ENCODE data around the gene LRCH2.
"Not testable (repeated sequence)": the region's sequence is repeated elsewhere in the genome, so short reads cannot be mapped to it uniquely, and the experiment has no call there.

Gene LRCH2

GRCh38 chrX:115214151-115214550, 19.7 kb downstream of the LRCH2 start:
- Histone ChIP-seq H3K27me3 (ENCODE audit: control insufficient read depth in 2 of 2, insufficient read depth in 2 of 2, low read length in 2 of 2) (peaks cover 0 to 3% of the 10 kb centered on the region in 2 donors), H3K4me1 (ENCODE audit: control insufficient read depth in 2 of 2, insufficient read depth in 2 of 2, low read length in 2 of 2) (no peaks in the 10 kb centered on the region)

GRCh38 chrX:115209547-115209946, 24.3 kb downstream of the LRCH2 start:
- H3K27me3 ChIP-seq (ENCODE audit: control insufficient read depth in 2 of 2, insufficient read depth in 2 of 2, low read length in 2 of 2); H3K9me3 ChIP-seq (ENCODE audit: control insufficient read depth in 2 of 2, low read length in 2 of 2); H3K9ac ChIP-seq (ENCODE audit: low read depth in 1 of 2, low read length in 2 of 2); H3K36me3 ChIP-seq (ENCODE audit: control insufficient read depth in 2 of 2, insufficient read depth in 2 of 2, low read length in 2 of 2); H3K4me1 ChIP-seq (ENCODE audit: control insufficient read depth in 2 of 2, insufficient read depth in 2 of 2, low read length in 2 of 2); H3K4me3 ChIP-seq (ENCODE audit: low read length in 2 of 2); H3K27ac ChIP-seq (ENCODE audit: low read depth in 2 of 2, low read length in 2 of 2): not testable (repeated sequence)

More at GRCh38 chrX:115214151-115214550, 19.7 kb downstream of the LRCH2 start:
- H3K9ac ChIP-seq (ENCODE audit: low read depth in 1 of 2, low read length in 2 of 2), result no peak overlapping the region
- no peaks in the 10 kb centered on the region for H3K9me3 ChIP-seq (ENCODE audit: control insufficient read depth in 2 of 2, low read length in 2 of 2)
- no peaks in the 10 kb centered on the region for H3K36me3 ChIP-seq (ENCODE audit: control insufficient read depth in 2 of 2, insufficient read depth in 2 of 2, low read length in 2 of 2)
- H3K27ac ChIP-seq (ENCODE audit: low read depth in 2 of 2, low read length in 2 of 2), result no peak overlapping the region
- H3K4me3 ChIP-seq (ENCODE audit: low read length in 2 of 2), result no peak overlapping the region

- Histone ChIP-seq H3K27me3 (ENCODE audit: control insufficient read depth in 2 of 2, insufficient read depth in 2 of 2, low read length in 2 of 2) (no peaks in the 10 kb centered on the region), H3K27ac (ENCODE audit: low read depth in 2 of 2, low read length in 2 of 2) (no peak overlapping the region), H3K9me3 (ENCODE audit: control insufficient read depth in 2 of 2, low read length in 2 of 2) (no peaks in the 10 kb centered on the region), H3K36me3 (ENCODE audit: control insufficient read depth in 2 of 2, insufficient read depth in 2 of 2, low read length in 2 of 2) (no peaks in the 10 kb centered on the region), H3K4me1 (ENCODE audit: control insufficient read depth in 2 of 2, insufficient read depth in 2 of 2, low read length in 2 of 2) (no peaks in the 10 kb centered on the region), H3K9ac (ENCODE audit: low read depth in 1 of 2, low read length in 2 of 2) (no peak overlapping the region), H3K4me3 (ENCODE audit: low read length in 2 of 2) (no peak overlapping the region)
These were observed 29.9 kb downstream of the LRCH2 start for GRCh38 chrX:115204040-115204439.

- no peak overlapping the region for H3K27ac ChIP-seq (ENCODE audit: low read depth in 2 of 2, low read length in 2 of 2)
- no peak overlapping the region for H3K4me3 ChIP-seq (ENCODE audit: low read length in 2 of 2)
- H3K36me3 ChIP-seq (ENCODE audit: control insufficient read depth in 2 of 2, insufficient read depth in 2 of 2, low read length in 2 of 2), result no peaks in the 10 kb centered on the region
- H3K4me1 ChIP-seq (ENCODE audit: control insufficient read depth in 2 of 2, insufficient read depth in 2 of 2, low read length in 2 of 2), result no peaks in the 10 kb centered on the region
- no peaks in the 10 kb centered on the region for H3K27me3 ChIP-seq (ENCODE audit: control insufficient read depth in 2 of 2, insufficient read depth in 2 of 2, low read length in 2 of 2)
- H3K9ac ChIP-seq (ENCODE audit: low read depth in 1 of 2, low read length in 2 of 2), result no peak overlapping the region
- H3K9me3 ChIP-seq (ENCODE audit: control insufficient read depth in 2 of 2, low read length in 2 of 2), result no peaks in the 10 kb centered on the region
These were observed 41.6 kb downstream of the LRCH2 start for GRCh38 chrX:115192244-115192700.

GRCh38 chrX:115191490-115192243, 42.2 kb downstream of the LRCH2 start:
- Histone ChIP-seq H3K27ac (ENCODE audit: low read depth in 2 of 2, low read length in 2 of 2) (no peak overlapping the region), H3K4me1 (ENCODE audit: control insufficient read depth in 2 of 2, insufficient read depth in 2 of 2, low read length in 2 of 2) (no peaks in the 10 kb centered on the region), H3K9ac (ENCODE audit: low read depth in 1 of 2, low read length in 2 of 2) (no peak overlapping the region), H3K9me3 (ENCODE audit: control insufficient read depth in 2 of 2, low read length in 2 of 2) (no peaks in the 10 kb centered on the region), H3K4me3 (ENCODE audit: low read length in 2 of 2) (no peak overlapping the region), H3K36me3 (ENCODE audit: control insufficient read depth in 2 of 2, insufficient read depth in 2 of 2, low read length in 2 of 2) (no peaks in the 10 kb centered on the region), H3K27me3 (ENCODE audit: control insufficient read depth in 2 of 2, insufficient read depth in 2 of 2, low read length in 2 of 2) (no peaks in the 10 kb centered on the region)

GRCh38 chrX:115190636-115191489, 43.0 kb downstream of the LRCH2 start:
- Histone ChIP-seq H3K27me3 (ENCODE audit: control insufficient read depth in 2 of 2, insufficient read depth in 2 of 2, low read length in 2 of 2) (no peaks in the 10 kb centered on the region), H3K36me3 (ENCODE audit: control insufficient read depth in 2 of 2, insufficient read depth in 2 of 2, low read length in 2 of 2) (no peaks in the 10 kb centered on the region), H3K27ac (ENCODE audit: low read depth in 2 of 2, low read length in 2 of 2) (no peak overlapping the region), H3K9ac (ENCODE audit: low read depth in 1 of 2, low read length in 2 of 2) (no peak overlapping the region), H3K9me3 (ENCODE audit: control insufficient read depth in 2 of 2, low read length in 2 of 2) (no peaks in the 10 kb centered on the region), H3K4me3 (ENCODE audit: low read length in 2 of 2) (no peak overlapping the region), H3K4me1 (ENCODE audit: control insufficient read depth in 2 of 2, insufficient read depth in 2 of 2, low read length in 2 of 2) (no peaks in the 10 kb centered on the region)

- Histone ChIP-seq H3K4me3 (ENCODE audit: low read length in 2 of 2) (no peak overlapping the region), H3K9ac (ENCODE audit: low read depth in 1 of 2, low read length in 2 of 2) (no peak overlapping the region), H3K36me3 (ENCODE audit: control insufficient read depth in 2 of 2, insufficient read depth in 2 of 2, low read length in 2 of 2) (no peaks in the 10 kb centered on the region), H3K27me3 (ENCODE audit: control insufficient read depth in 2 of 2, insufficient read depth in 2 of 2, low read length in 2 of 2) (no peaks in the 10 kb centered on the region), H3K27ac (ENCODE audit: low read depth in 2 of 2, low read length in 2 of 2) (no peak overlapping the region), H3K9me3 (ENCODE audit: control insufficient read depth in 2 of 2, low read length in 2 of 2) (no peaks in the 10 kb centered on the region), H3K4me1 (ENCODE audit: control insufficient read depth in 2 of 2, insufficient read depth in 2 of 2, low read length in 2 of 2) (no peaks in the 10 kb centered on the region)
These were observed 44.0 kb downstream of the LRCH2 start for GRCh38 chrX:115189646-115190635.

- Histone ChIP-seq H3K27ac (ENCODE audit: low read depth in 2 of 2, low read length in 2 of 2) (no peak within 1 kb of the TSS), H3K9ac (ENCODE audit: low read depth in 1 of 2, low read length in 2 of 2) (no peak within 1 kb of the TSS), H3K9me3 (ENCODE audit: control insufficient read depth in 2 of 2, low read length in 2 of 2) (no peaks in the 10 kb centered on the region), H3K4me3 (ENCODE audit: low read length in 2 of 2) (no peak within 1 kb of the TSS), H3K4me1 (ENCODE audit: control insufficient read depth in 2 of 2, insufficient read depth in 2 of 2, low read length in 2 of 2) (no peaks in the 10 kb centered on the region), H3K27me3 (ENCODE audit: control insufficient read depth in 2 of 2, insufficient read depth in 2 of 2, low read length in 2 of 2) (no peaks in the 10 kb centered on the region), H3K36me3 (ENCODE audit: control insufficient read depth in 2 of 2, insufficient read depth in 2 of 2, low read length in 2 of 2) (no peaks in the 10 kb centered on the region)
These were observed 44.8 kb downstream of the LRCH2 start, which contains the start of gene RBMXL3 for GRCh38 chrX:115189110-115189509. Gene RBMXL3 (plus strand): TSS chrX:115189410. CDS start chrX:115189442, 32 bp downstream.

GRCh38 chrX:115183980-115184379, 49.9 kb downstream of the LRCH2 start:
- Histone ChIP-seq H3K4me1 (ENCODE audit: control insufficient read depth in 2 of 2, insufficient read depth in 2 of 2, low read length in 2 of 2) (no peaks in the 10 kb centered on the region), H3K27me3 (ENCODE audit: control insufficient read depth in 2 of 2, insufficient read depth in 2 of 2, low read length in 2 of 2) (no peaks in the 10 kb centered on the region), H3K9ac (ENCODE audit: low read depth in 1 of 2, low read length in 2 of 2) (no peak overlapping the region), H3K36me3 (ENCODE audit: control insufficient read depth in 2 of 2, insufficient read depth in 2 of 2, low read length in 2 of 2) (no peaks in the 10 kb centered on the region), H3K4me3 (ENCODE audit: low read length in 2 of 2) (no peak overlapping the region), H3K9me3 (ENCODE audit: control insufficient read depth in 2 of 2, low read length in 2 of 2) (no peaks in the 10 kb centered on the region), H3K27ac (ENCODE audit: low read depth in 2 of 2, low read length in 2 of 2) (no peak overlapping the region)

Measured in mucosa of rectum (tissue), 2 donors.